H1 (cell line): Measurements from ENCODE around the gene WWC1. TPM values are rescaled to one million over a fixed set of nuclear protein-coding genes. Genes with fewer than 3 reads are reported as not detected.

Source experiments
- CTCF ChIA-PET: fragments of 300-600 bp; sonication (Branson Sonifier 250); formaldehyde crosslinking; loops from one replicate; lab custom pipeline; 2021; ENCODE audit not compliant: partially characterized antibody; lab: Charles Lee
- POLR2A ChIA-PET: fragments of 300-600 bp; sonication (Branson Sonifier 250); formaldehyde crosslinking; loops from one replicate; lab custom pipeline; 2021; ENCODE audit warnings: inconsistent platforms; ENCODE audit not compliant: partially characterized antibody; lab: Charles Lee
- DNase-seq, 2 experiments: peaks; one replicate each; pipeline versions ENCODE4 v3.0.0 to v3.0.0-alpha.2; 2010 to 2022; ENCODE audit warnings: low spot score in 2 of 2, low read depth in 1 of 2, mixed read lengths in 1 of 2
- FAIRE-seq: peaks from 2 replicates; lab custom pipeline; 2011; peaks lifted over from hg19 to GRCh38; lab: Jason Lieb, UNC
- H2AFZ ChIP-seq: 2 replicates; pipeline ENCODE4 v1.8.1; 2012; ENCODE audit warnings: low read length, inconsistent platforms
- H2AK5ac ChIP-seq: 2 replicates; pipeline ENCODE4 v1.6.1; 2013; ENCODE audit warnings: low read depth, low read length
- H2BK120ac ChIP-seq: replicated peaks from 2 replicates; pipeline ENCODE3; 2013; ENCODE audit warnings: low read depth, low read length, inconsistent platforms
- H2BK12ac ChIP-seq: 2 replicates; pipeline ENCODE4 v1.6.1; 2013; ENCODE audit warnings: low read depth, low read length
- H2BK15ac ChIP-seq: 2 replicates; pipeline ENCODE4 v1.6.1; 2013; ENCODE audit warnings: low read length
- H2BK20ac ChIP-seq: 2 replicates; pipeline ENCODE4 v1.6.1; 2013; ENCODE audit warnings: low read length
- H2BK5ac ChIP-seq: 2 replicates; pipeline ENCODE4 v1.6.1; 2013; ENCODE audit warnings: low read depth, low read length
- H3K14ac ChIP-seq: 2 replicates; pipeline ENCODE4 v1.6.1; 2013; ENCODE audit warnings: inconsistent platforms; ENCODE audit not compliant: insufficient read length
- H3K18ac ChIP-seq: 2 replicates; pipeline ENCODE4 v1.6.1; 2013; ENCODE audit warnings: low read length; ENCODE audit errors: extremely low read depth
- H3K23ac ChIP-seq: 2 replicates; pipeline ENCODE4 v1.6.1; 2013; ENCODE audit warnings: inconsistent platforms; ENCODE audit not compliant: insufficient read length
- H3K23me2 ChIP-seq: 2 replicates; pipeline ENCODE4 v1.6.1; 2013; ENCODE audit warnings: low read depth, low read length
- H3K27ac ChIP-seq: 2 replicates; pipeline ENCODE4 v1.6.1; 2011; ENCODE audit warnings: low read depth, low read length, inconsistent platforms
- H3K27me3 ChIP-seq, 4 experiments: replicated peaks in 1 of 4; 1 replicate in 1 of 4; 2 replicates in 3 of 4; pipeline versions ENCODE4 v1.6.1 to v1.8.1; 2011 to 2013; ENCODE audit warnings: low read length in 3 of 4, mild to moderate bottlenecking in 3 of 4, inconsistent platforms in 2 of 4, mixed read lengths in 2 of 4, moderate library complexity in 1 of 4; ENCODE audit not compliant: control insufficient read depth in 3 of 4, insufficient read depth in 3 of 4; ENCODE audit errors: extremely low read depth in 1 of 4
- H3K36me3 ChIP-seq, 4 experiments: 2 replicates each; pipeline versions ENCODE4 v1.6.1 to v1.8.1; 2011 to 2013; ENCODE audit warnings: mild to moderate bottlenecking in 4 of 4, low read length in 3 of 4, moderate library complexity in 2 of 4, control low read depth in 1 of 4, inconsistent platforms in 1 of 4; ENCODE audit not compliant: insufficient read depth in 4 of 4, control insufficient read depth in 2 of 4
- H3K4ac ChIP-seq: replicated peaks from 2 replicates; pipeline ENCODE3; 2013; ENCODE audit warnings: low read length, low read depth, mixed read lengths, inconsistent platforms; ENCODE audit not compliant: insufficient read length
- H3K4me1 ChIP-seq, 4 experiments: replicated peaks in 1 of 4; 1 replicate in 1 of 4; 2 replicates in 3 of 4; pipeline versions ENCODE4 v1.6.1 to v1.8.1; 2011 to 2013; ENCODE audit warnings: low read length in 3 of 4, inconsistent platforms in 2 of 4, mixed read lengths in 1 of 4; ENCODE audit not compliant: insufficient read depth in 4 of 4, control insufficient read depth in 3 of 4
- H3K4me2 ChIP-seq, 2 experiments: 2 replicates each; pipeline versions ENCODE4 v1.6.1 to v1.8.1; 2011 to 2013; ENCODE audit warnings: low read depth in 2 of 2, low read length in 2 of 2, control low read depth in 1 of 2, inconsistent platforms in 1 of 2, mild to moderate bottlenecking in 1 of 2; ENCODE audit not compliant: insufficient read depth in 1 of 2
- H3K4me3 ChIP-seq, 4 experiments: fragments of 200-600, 300-600 bp in 1 of 4; sonication (generic), shearing (Covaris generic), sonication (Bioruptor Twin) in 1 of 4; 2 replicates each; pipeline versions ENCODE4 v1.5.1 to v1.8.1; 2011 to 2016; ENCODE audit warnings: low read length in 4 of 4, low read depth in 3 of 4, control low read depth in 2 of 4, inconsistent platforms in 2 of 4, mild to moderate bottlenecking in 2 of 4, mixed read lengths in 1 of 4, moderate library complexity in 1 of 4; ENCODE audit not compliant: insufficient read depth in 2 of 4; ENCODE audit errors: extremely low read depth in 1 of 4
- H3K56ac ChIP-seq: replicated peaks from 2 replicates; pipeline ENCODE3; 2013; ENCODE audit warnings: low read depth, mild to moderate bottlenecking, mixed read lengths, low read length, inconsistent platforms; ENCODE audit not compliant: insufficient read length
- H3K79me1 ChIP-seq: 2 replicates; pipeline ENCODE4 v1.6.1; 2013; ENCODE audit warnings: low read depth, low read length, control low read depth
- H3K79me2 ChIP-seq, 2 experiments: 2 replicates each; pipeline versions ENCODE4 v1.6.1 to v1.8.1; 2012 to 2013; ENCODE audit warnings: low read length in 2 of 2, mild to moderate bottlenecking in 2 of 2, inconsistent platforms in 1 of 2; ENCODE audit not compliant: insufficient read depth in 2 of 2, control insufficient read depth in 1 of 2
- H3K9ac ChIP-seq, 4 experiments: replicated peaks in 1 of 4; 1 replicate in 1 of 4; 2 replicates in 3 of 4; pipeline versions ENCODE4 v1.6.1 to v1.8.1; 2011 to 2013; ENCODE audit warnings: low read depth in 3 of 4, low read length in 3 of 4, control low read depth in 2 of 4, mild to moderate bottlenecking in 2 of 4, moderate library complexity in 2 of 4, inconsistent platforms in 1 of 4; ENCODE audit errors: extremely low read depth in 1 of 4
- H3K9me3 ChIP-seq, 2 experiments: 2 replicates each; pipeline versions ENCODE4 v1.6.1 to v1.8.1; 2012 to 2013; ENCODE audit warnings: mild to moderate bottlenecking in 2 of 2, moderate library complexity in 2 of 2, control low read depth in 1 of 2, inconsistent platforms in 1 of 2, low read depth in 1 of 2, low read length in 1 of 2, mixed read lengths in 1 of 2; ENCODE audit not compliant: insufficient read depth in 2 of 2
- H4K20me1 ChIP-seq, 2 experiments: replicated peaks in 1 of 2; 2 replicates each; pipeline versions ENCODE3 to v1.8.1; 2011 to 2013; ENCODE audit warnings: inconsistent platforms in 2 of 2, low read length in 2 of 2, mild to moderate bottlenecking in 1 of 2; ENCODE audit not compliant: insufficient read depth in 2 of 2, control insufficient read depth in 1 of 2
- H4K5ac ChIP-seq: 2 replicates; pipeline ENCODE4 v1.6.1; 2013; ENCODE audit warnings: low read length, low read depth, mixed read lengths, inconsistent platforms; ENCODE audit not compliant: insufficient read length
- H4K8ac ChIP-seq: 2 replicates; pipeline ENCODE4 v1.8.0; 2013; ENCODE audit warnings: mild to moderate bottlenecking, moderate library complexity, low read length, inconsistent platforms; ENCODE audit not compliant: insufficient read depth; ENCODE audit errors: extremely low read depth
- H4K91ac ChIP-seq: replicated peaks from 2 replicates; pipeline ENCODE3; 2013; ENCODE audit warnings: low read length, mixed read lengths, inconsistent platforms; ENCODE audit not compliant: insufficient read length
- E2F6 ChIP-seq: IDR thresholded peaks from 2 replicates; pipeline ENCODE4 v1.6.1; 2012; ENCODE audit warnings: inconsistent platforms
- NANOG ChIP-seq: IDR thresholded peaks from 2 replicates; pipeline ENCODE4 v1.6.1; 2011; ENCODE audit warnings: low read length, low read depth, mild to moderate bottlenecking, inconsistent platforms; ENCODE audit not compliant: insufficient read depth, poor library complexity, severe bottlenecking
- WGBS, 2 experiments: shearing (Covaris generic) in 1 of 2; methylation state at CpG; one replicate each; pipeline versions ENCODE4 v1.1.6 to v1.1.7; 2013 to 2015; ENCODE audit warnings: low lambda C conversion rate in 2 of 2, mixed read lengths in 2 of 2, inconsistent platforms in 1 of 2, low coverage in 1 of 2, missing lambda C conversion rate in 1 of 2; ENCODE audit not compliant: insufficient replicate concordance in 2 of 2, insufficient coverage in 1 of 2, insufficient read length in 1 of 2; ENCODE audit errors: extremely low coverage in 1 of 2, missing lambda C conversion rate in 1 of 2; 5-methylcytosine and 5-hydroxymethylcytosine counted together
- polyA plus RNA-seq, 7 experiments: library from polyadenylated mRNA; depleted of rRNA in 3 of 7; stranded (reverse) in 5 of 7; unstranded in 2 of 7; fragments of >200 nt in 5 of 7; fragments of 200-250 nt in 2 of 7; gene quantifications; 1 replicate in 5 of 7; 2 replicates in 1 of 7; 4 replicates in 1 of 7; pipeline versions ENCODE4 v1.2.1 to v1.2.3, GENCODE V29; 2011 to 2013; ENCODE audit warnings: missing spikeins in 2 of 7, mixed read lengths in 2 of 7
- total RNA-seq: library from RNA; stranded (reverse); fragmentation: NEBNext Ultra II Directional; extraction: Animal tissue kit (Norgen Biotek cat#: 25700); gene quantifications from 2 replicates; pipeline ENCODE4 v1.2.1, GENCODE V29; 2021

The WWC1 gene
- total and polyA plus RNA-seq, 2 of the 8 experiments (the other 6 are each of a cell fraction or from before 2014, with no cell fraction given) = 16.4 to 41.1 TPM

DNA sequence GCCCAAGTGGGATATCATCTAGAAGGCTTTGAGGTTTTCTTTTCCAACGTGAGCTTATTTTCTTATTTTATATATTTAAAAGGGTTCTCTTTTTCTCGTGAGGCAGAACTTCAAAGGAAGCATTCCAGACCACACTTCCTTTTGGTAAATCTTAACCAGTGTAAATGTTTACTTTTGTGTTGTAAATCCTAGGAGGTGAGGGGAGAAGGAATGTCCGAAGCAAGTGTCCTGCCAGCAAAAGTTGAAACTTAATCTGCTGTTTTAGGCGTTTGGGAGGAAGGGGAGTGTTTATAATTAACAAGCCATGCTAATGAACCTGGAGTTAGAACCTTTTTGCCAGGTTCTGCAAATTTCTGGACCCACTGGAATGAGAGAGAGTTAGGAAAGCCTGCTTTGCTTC, 37.9 kb downstream of the WWC1 start:
- no peak overlapping the region for H2BK12ac ChIP-seq
- H4K91ac ChIP-seq = no peak overlapping the region
- no peak overlapping the region for H3K4ac ChIP-seq
- H4K20me1 ChIP-seq = peaks cover 6 to 8% of the 10 kb centered on the region in 2 experiments
- no peak overlapping the region for H3K56ac ChIP-seq
- DNase-seq = no peak
- TF ChIP-seq E2F6 (no peak), NANOG (no peak)
- no peak overlapping the region for H2AK5ac ChIP-seq
- H4K5ac ChIP-seq = no peak overlapping the region
- H2BK5ac ChIP-seq = no peak overlapping the region; the same call in 1 of the 2 replicates
- H4K8ac ChIP-seq = no peak overlapping the region
- no peak overlapping the region for H2BK20ac ChIP-seq
- H3K18ac ChIP-seq = no peak overlapping the region
- H3K4me1 ChIP-seq = peaks cover 24 to 39% (median 31%) of the 10 kb centered on the region in 4 experiments
- H3K23me2 ChIP-seq = no peaks in the 10 kb centered on the region
- no peak overlapping the region for H3K27ac ChIP-seq
- H3K79me2 ChIP-seq = peaks cover 0 to 61% of the 10 kb centered on the region in 2 experiments; a peak in 2 of 4 replicates
- POLR2A ChIA-PET = interaction anchor here (0.7 to 2.3 kb wide), 6 partner anchors 10 to 529 kb away, joined by 3 to 7 read pairs (median 6); partner anchors contain the start of gene WWC1
- no peaks in the 10 kb centered on the region for H3K36me3 ChIP-seq
- H3K9me3 ChIP-seq = no peaks in the 10 kb centered on the region
- no peak overlapping the region for H2BK15ac ChIP-seq
- H2BK120ac ChIP-seq = no peak overlapping the region
- 8% methylated on average over 4 of the region's 4 CpGs; no CpG with 5 or more reads in 1 of the 2 experiments for WGBS, 2 experiments
- no peak for FAIRE-seq
- peaks cover 19% of the 10 kb centered on the region for H3K79me1 ChIP-seq
- peak overlapping the region; percentile 44 to 61 for H3K4me2 ChIP-seq
- H3K23ac ChIP-seq = no peak overlapping the region
- H2AFZ ChIP-seq = no peak overlapping the region
- peak overlapping the region in 1 of 4 experiments; percentile 38; a peak in 3 of 8 replicates for H3K4me3 ChIP-seq
- H3K14ac ChIP-seq = no peak overlapping the region
- CTCF ChIA-PET = interaction anchor here (1.0 to 2.9 kb wide), 5 partner anchors 8 to 34 kb away, joined by 3 to 18 read pairs (median 4); no protein-coding TSS in a partner anchor
- no peaks in the 10 kb centered on the region for H3K27me3 ChIP-seq
- H3K9ac ChIP-seq = no peak overlapping the region; a peak in 1 of 7 replicates
